AG20443 (cell line): ENCODE data around the gene ERVK3-1.
"Not testable (repeated sequence)": the region's sequence is repeated elsewhere in the genome, so short reads cannot be mapped to it uniquely, and the experiment has no call there.

Experiments
- DNase-seq: peaks from one replicate; pipeline ENCODE4 v3.0.0; 2012; ENCODE audit warnings: low spot score, mixed read lengths

Gene ERVK3-1

DNA sequence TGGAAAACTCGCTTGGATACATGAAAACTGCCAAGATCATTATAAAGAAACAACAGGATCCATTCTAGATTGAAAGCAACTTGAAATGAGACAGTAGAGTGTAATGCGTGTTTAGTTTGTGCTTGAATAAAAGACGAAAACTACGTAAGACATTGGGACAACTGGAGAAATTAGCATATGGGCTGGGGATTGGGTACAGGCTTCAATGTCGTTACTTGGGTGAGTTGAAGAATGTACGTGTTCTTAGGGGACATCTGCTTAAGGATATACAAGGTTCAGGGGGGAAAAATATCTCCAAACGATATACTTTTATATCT is 471 bp upstream of the ERVK3-1 start:
- peak; percentile 22 for DNase-seq

DNA sequence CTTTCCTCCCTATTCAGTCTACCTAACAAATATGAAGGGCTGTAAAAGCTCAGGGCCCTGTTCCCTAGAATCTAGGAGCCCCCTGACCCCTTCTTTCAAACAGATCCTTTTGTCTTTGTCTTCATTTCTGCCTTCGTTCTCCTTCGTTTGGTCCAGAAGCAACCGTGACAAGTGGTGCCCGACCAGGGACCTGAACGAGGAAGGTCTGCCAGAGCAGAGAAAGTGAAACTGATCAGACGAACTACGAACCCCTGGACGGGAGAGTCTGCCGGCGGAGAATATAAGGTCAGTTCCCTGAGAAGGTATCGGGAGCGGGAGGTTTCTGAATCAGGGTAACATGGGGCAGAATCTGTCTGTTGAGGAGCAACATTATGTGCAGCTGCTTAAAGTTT is 751 bp downstream of the ERVK3-1 start:
- no peak for DNase-seq

DNA sequence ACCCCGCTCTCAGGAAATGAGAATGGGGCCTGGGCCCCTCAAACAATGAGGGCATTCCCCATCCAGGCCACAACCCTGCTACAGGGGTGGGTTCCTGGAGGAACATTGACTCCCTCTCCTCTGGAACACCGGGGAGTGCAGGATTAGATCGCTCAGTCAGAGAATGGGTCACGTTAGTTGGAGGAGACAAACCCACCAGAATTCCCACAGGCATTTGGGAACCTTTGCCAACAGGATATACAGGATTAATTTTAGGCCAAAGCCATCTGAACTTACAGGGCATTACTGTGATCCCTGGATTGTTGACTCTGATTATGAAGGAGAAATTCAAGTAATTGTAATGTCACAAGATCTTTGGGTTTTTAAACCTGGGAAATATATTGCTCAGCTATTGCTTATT is 2.6 kb downstream of the ERVK3-1 start:
- no peak for DNase-seq

DNA sequence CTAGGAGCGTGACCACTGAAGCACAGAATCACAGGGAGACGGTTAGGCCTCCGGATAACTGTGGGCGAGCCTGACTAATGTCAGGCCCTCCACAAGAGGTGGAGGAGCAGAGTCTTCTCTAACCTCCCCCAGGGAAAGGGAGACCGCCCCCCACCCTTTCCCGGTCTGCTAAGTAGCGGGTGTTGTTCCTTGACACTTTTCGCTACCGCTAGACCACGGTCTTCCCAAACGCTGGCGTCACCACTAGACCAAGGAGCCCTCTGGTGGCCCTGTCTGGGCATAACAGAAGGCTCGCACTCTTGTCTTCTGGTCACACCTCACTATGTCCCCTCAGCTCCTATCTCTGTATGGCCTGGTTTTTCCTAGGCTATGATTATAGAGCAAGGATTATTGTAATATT is 5.5 kb downstream of the ERVK3-1 start:
- not testable (repeated sequence) for DNase-seq

DNA sequence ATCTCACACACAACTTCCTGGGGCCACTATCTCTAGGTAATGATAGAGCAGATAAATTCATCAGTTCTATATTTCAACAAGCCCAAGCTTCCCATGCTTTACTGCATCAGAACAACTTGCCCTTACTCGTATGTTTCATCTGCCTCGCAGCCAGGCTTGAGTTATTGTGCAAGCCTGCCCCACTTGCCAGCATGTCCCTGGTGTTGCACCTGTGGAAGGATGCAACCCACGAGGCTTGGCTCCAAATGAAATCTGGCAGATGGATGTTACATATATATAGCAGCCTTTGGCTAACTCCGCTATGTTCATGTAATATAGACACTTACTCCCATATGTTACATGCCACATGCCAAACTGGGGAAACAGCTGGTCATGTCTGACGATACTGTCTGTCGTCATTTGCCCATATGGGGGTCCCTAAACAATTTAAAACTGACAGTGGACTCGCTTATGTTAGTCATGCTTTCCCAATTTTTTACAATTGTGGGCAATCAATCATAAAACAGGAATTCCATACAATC is 6.2 kb downstream of the ERVK3-1 start:
- no peak for DNase-seq

DNA sequence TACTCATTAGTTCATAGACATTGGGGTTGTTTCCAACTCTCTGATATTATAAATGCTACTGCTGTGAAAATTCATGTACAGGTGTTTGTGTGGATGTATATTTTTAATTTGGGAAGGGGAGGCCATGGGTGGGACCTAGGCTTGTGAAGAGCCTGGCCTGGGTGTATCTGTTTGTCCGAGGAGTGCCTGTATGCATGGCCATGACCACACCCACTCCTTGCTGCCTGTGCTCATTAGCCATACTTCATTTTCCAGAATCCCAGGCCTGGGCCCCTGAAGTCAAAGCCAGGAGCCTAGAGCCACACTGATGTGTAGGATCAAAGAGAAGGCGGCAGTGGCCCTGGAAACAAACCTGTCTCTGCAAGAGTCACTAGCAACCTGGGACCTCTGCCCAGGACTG is 10.4 kb downstream of the ERVK3-1 start:
- DNase-seq: no peak

DNA sequence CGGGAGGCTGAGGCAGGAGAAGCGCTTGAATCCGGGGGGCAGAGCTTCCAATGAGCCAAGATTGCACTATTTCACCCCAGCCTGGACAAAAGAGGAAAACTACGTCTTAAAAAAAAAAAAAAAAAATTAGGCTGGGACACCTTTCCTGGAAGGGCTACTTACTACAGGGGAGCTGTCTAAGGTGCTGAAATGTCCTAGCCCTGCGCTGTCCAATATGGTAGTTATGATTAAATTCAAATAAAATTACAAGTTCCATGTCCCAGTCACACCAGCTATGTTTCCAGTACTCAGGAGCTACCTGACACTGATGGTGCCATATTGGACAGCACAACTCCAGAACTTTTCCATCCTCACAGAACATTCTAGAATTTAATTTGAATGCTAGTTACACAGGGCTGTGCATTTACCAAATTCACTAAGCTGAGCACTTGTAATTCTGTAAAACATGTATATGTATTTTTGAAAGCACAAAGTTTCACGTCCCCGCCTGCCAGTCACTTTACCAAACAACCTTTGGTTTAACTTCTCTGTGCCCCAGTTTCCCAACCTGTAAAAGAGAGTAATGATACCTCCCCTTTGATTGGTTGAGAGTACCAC is 12.4 kb downstream of the ERVK3-1 start:
- peak; percentile 35 for DNase-seq

DNA sequence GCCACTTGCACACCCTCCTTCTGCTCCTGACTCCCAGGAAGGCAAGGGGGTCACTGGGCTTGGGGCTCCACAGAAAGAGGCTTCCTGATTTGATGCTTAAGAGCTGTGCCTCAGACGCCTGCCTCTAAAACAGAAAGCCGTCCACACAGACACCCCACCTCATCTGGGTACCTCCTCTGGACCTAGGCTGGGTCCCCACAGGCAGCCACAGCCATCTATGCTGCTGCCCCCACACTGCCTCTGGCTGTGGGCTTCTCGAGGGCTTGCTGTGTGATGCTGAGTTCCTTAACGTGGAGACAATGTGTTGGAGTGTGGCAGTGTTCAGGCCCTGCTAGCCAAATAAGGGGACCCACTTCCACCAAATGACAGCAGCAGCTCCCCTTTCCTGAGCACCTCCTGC is 13.1 kb downstream of the ERVK3-1 start:
- DNase-seq: no peak

DNA sequence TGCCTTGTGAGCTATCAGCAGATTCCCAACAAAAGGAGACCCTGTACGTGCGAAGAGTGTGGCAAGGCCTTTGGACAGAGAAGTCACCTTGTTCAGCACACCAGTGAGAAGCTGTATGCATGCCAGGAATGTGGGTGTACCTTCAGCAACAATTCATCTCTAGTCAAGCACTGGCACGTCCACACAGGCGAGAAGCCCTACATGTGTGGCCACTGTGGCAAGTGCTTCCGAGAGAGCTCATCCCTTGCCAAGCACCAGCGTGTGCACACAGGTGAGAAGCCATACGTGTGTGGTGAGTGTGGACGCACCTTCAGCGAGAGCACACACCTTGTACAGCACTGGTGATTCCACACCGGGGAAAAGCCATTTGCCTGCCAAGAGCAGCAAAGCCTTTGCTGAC is 14.1 kb downstream of the ERVK3-1 start:
- no peak for DNase-seq

DNA sequence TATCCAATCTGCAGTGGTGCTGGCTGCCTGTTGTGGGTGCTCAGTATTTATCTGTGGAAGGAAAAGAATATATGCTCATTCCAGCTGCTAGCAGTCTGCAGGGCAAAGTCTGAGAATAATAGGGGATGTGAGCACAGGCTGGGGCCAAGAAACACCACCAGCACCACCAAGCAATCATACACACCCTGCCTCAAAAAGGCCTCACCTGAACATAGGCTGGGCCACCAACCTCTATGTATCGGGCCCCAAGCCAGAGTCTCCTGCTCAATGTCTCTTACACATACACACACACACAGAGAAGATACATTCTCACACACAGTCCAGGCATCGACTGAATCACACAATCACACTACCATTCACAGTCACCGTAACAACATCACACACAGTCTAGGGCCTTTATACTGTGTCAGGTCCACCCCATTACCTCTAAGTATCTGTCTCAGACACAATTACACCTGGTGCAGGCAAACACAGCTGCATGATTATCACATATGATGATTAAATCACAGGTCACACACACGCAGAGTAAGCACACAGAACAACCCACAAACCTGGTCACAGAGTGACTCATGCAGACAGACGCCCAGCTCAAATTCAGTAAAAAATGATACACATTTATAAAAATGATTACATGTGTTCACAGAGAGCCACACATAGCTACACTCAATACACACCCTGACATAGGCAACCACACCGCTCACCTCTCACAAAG is 20.3 kb downstream of the ERVK3-1 start:
- DNase-seq: no peak

DNA sequence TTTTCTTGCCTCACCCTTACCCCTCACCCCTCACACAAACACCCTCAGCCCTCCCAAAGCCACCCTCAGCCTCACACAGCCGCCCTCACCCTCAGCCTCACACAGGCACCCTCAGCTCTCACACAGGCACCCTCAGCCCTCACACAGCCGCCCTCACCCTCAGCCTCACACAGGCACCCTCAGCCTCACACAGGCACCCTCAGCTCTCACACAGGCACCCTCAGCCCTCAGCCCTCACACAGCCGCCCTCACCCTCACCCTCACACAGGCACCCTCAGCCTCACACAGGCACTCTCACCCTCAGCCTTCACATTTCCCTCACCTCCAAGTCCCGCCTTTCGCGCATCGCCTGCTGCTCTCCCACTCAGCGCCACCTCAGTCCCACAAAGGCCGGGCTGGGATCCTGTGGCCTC is 21.3 kb downstream of the ERVK3-1 start:
- no peak for DNase-seq

DNA sequence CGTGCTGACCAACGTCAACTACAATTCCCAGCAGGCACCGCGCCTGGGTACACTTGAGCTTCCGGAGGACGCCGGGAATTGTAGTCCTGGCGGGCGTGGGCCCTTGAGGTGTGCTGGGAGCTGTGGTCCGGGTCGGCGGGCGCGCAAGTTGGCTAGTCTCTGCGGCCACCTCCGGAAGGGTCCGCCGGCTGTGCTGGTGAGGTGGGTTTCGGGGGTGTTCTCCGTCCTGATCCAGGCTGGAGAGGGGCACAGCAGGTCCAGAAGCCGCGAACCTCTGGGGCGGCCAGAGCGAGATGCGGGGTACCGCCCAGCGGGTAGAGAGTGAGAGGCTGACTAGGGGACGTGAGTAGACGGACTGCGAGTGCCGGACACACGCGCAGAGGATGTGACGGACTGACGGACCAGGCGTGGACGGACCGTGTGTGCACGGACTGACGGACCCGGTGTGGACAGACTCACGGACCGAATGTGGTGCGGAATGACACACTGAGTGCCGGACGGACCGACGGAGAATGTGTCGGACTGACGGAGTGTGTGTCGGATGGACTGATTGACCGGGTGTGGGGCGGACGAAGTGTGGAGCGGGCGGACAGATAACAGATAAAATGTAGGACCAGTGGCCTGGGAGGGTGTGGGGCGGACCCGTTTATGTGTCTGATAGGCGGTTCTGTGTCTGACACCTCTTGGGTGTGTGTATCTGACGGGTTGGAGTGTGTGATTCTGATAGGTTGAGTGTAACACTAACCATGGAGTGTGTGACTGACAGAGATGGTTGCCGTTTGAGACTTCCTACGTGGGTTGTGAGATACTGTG is 21.9 kb downstream of the ERVK3-1 start, which contains the start of gene ZSCAN22:
TSS of gene ZSCAN22 (plus strand) at position 81 of the 813 bp plus-strand sequence. CDS start 7,809 bp downstream, outside the sequence.
- DNase-seq: peak; percentile 96

DNA sequence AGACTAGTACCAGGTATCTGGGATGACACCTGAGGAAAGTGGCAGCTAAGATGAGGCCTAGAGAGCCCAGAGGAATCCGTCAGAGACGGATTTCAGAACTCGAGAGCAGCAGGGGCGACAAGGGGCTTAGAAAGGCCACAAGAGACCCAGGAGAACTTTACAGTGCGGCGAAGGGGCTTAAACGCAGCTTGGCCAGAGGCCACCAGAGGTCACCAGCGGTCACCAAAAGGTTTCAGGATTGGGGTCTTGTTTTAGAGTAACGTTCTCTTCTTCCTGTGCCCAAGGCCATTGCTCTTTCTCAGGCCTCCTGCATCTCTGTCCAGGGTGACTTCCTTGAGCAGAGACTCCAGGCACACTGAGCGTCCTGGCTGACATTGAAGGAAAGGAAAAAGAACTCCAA is 23.8 kb downstream of the ERVK3-1 start:
- DNase-seq: no peak

DNA sequence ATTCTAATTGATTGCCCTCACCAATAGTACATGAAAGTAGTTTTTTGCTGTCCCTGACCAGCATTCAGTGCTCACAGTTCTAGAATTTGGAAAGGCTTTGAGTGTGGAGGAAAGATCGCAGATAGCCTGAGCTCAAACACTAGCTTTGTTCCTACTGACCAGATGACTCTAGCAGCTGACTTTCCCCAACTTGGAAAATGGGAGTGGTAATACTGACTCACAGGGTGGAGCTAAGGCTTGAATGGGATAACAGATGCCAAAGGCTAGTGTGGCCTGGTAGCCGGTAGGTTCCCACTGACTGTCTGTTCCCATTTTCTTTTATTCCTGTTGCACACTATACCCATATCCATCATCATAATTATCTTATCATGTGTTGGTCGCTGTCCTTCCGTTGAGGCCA is 25.3 kb downstream of the ERVK3-1 start:
- peak; percentile 91 for DNase-seq

DNA sequence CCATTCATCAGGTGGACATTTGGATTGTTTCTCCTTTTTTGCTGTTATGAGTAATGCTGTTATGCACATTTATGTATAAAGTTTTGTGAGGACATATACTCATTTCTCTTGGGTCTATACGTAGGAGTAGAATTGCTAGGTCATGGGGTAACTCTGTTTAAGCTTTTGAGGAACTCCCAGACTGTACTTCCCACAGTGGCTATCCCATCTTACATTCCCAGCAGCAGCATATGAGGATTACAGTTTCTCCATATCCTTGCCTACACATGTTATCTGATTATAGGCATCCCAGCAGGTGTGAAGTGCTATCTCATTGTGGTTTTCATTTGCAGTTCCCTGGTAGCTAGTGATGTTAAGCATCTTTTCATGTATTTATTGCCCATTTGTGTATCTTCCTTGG is 27.5 kb downstream of the ERVK3-1 start:
- DNase-seq: no peak

DNA sequence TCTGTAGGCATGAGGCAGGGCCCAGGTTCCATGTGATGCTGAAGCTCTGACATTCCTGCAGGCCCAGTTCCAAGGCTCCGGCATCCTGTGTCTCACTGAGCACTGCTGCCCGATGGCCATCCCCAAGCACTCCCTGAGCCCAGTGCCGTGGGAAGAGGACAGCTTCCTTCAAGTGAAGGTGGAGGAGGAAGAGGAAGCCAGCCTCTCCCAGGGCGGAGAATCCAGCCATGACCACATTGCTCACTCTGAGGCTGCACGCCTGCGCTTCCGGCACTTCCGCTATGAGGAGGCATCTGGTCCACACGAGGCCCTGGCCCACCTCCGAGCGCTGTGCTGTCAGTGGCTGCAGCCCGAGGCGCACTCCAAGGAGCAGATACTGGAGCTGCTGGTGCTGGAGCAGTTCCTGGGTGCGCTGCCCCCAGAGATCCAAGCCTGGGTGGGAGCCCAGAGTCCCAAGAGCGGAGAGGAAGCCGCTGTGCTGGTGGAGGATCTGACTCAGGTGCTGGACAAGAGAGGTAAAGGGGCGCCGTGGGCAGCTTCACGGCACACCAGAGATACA is 29.6 kb downstream of the ERVK3-1 start:
- no peak for DNase-seq

DNA sequence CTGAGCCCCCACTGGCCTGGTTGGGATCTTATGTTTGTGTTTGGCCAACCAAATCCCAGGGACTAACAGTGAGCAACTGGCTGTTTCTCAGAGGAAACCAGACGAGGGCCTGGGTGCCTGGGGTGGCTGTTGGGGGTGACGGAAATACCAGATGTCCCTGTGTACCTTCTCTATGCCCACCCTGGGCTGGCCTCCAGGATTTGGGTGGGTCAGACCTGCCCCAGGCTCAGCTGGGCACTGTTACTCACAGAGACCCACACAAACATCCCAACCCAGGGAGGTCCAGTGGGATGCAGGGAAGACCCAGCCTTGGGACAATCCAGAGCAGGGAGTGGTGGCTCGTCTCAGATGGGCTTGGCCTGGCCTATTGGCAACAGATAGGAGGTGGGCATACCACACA is 30.5 kb downstream of the ERVK3-1 start:
- DNase-seq: no peak

DNA sequence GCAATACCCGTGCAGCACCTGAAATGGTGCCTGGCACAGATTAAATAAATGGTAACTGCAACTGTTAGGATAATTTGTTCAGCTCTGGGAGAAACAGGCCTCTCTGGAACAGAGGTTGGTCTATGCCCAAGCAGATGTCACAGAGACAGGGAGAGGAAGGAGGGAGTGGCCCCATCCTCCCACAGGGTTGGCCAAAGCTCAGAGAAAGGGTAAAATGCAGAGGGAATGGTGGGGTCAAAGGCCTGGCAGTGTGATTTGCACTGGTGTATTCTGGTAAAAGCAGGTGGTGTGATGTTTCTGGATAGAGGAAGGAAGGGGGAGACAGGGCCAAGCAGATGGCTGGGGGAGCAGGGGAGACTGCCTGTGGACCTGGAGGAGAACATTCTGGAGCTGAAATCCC is 31.0 kb downstream of the ERVK3-1 start:
- DNase-seq: no peak

DNA sequence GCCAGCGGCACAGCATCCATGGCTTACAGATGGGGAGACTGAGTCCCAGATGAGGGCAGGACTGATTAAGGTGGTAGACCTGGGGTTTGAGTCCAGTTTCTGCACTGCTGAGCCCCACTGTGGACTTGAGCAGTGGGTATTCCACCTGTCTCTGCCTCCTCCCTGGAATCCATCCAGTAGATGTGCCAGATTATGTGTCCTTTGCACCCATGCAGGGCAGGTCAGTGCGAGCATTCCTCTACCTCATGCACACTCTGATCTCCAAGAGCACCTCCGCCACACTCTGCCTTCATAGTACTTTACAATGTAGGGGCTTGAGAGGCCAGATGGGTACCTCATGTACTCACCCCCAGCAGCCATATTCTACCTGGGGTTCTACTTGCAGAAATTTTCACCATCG is 31.6 kb downstream of the ERVK3-1 start:
- no peak for DNase-seq

DNA sequence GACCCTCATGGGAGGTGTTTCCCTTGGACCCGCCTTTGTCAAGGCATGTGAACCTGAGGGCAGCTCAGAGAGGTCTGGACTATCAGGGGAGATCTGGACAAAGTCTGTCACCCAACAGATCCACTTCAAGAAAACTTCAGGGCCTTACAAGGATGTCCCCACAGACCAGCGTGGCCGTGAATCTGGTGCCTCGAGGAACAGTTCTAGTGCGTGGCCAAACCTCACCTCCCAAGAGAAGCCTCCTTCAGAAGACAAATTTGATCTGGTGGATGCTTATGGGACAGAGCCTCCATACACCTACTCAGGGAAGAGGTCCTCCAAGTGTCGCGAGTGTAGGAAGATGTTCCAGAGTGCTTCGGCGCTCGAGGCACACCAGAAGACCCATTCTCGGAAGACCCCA is 33.2 kb downstream of the ERVK3-1 start:
- DNase-seq: no peak

DNA sequence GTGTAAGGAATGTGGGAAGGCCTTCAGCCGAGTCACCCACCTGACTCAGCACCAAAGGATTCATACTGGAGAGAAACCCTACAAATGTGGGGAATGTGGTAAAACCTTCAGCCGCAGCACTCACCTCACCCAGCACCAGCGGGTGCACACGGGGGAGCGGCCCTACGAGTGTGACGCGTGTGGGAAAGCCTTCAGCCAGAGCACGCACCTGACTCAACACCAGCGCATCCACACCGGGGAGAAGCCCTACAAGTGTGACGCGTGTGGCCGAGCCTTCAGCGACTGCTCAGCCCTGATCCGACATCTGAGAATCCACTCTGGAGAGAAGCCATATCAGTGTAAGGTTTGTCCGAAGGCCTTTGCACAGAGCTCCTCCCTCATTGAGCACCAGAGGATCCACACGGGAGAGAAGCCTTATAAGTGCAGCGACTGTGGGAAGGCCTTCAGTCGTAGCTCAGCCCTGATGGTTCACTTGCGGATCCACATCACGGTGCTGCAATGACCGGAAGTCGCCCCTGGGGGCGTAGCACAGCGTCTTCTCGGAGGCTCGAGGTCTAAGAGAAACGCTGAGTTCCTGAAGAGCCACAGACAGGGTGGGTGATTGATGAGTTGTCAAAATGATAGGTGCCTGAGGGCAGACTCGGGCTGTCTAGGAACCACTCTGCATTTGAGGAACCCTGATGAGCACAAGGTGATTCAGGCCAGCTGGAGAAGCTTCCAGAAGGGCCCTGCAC is 33.8 kb downstream of the ERVK3-1 start:
- no peak for DNase-seq

DNA sequence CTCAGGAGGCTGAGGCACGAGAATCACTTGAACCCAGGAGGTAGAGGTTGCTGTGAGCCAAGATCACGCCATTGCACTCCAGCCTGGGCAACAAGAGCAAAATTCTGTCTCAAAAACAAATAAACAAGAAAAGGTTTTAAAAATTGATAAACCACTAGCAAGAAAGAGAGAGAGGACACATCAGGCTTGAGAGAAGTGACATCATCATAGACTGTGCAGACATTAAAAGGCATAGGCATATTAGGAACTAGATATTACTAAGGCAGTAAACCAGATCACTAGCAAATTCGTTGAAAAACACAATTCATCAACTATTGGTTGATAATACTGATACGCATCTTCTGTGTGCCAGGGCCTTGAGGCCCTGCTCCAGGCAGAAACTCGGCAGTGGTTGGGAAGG is 40.4 kb downstream of the ERVK3-1 start:
- no peak for DNase-seq
